B cell (primary cell): Measurements from ENCODE around the gene CD44. TPM values are rescaled to one million over a fixed set of nuclear protein-coding genes. Genes with fewer than 3 reads are reported as not detected.

Experiments
- ATAC-seq: fragments of 200-7000 bp; cut with Tn5 transposase; one replicate; pipeline ENCODE4 v1.10.0; 2021; ENCODE audit warnings: low read depth, mild to moderate bottlenecking, moderate number of reproducible peaks, moderate library complexity
- CTCF ChIA-PET: fragments of 350-600 bp; sonication (Branson Sonifier 250); formaldehyde crosslinking; loops from one replicate; lab custom pipeline; 2021; ENCODE audit warnings: antibody characterized with exemption, inconsistent platforms; lab: Charles Lee
- POLR2A ChIA-PET: fragments of 350-600 bp; sonication (Branson Sonifier 250); formaldehyde crosslinking; loops from one replicate; lab custom pipeline; 2021; ENCODE audit warnings: antibody characterized with exemption; lab: Charles Lee
- DNase-seq: peaks from one replicate; pipeline ENCODE4 v3.0.0; 2013
- H2AFZ ChIP-seq: 2 replicates; pipeline ENCODE4 v1.6.1; 2012; ENCODE audit warnings: mild to moderate bottlenecking, low read depth, low read length; ENCODE audit not compliant: insufficient read depth, poor library complexity, severe bottlenecking
- H3K27ac ChIP-seq, 2 donors: 1 replicate in 1 of 2; 2 replicates in 1 of 2; pipeline ENCODE4 v1.5.1; 2012 to 2013; ENCODE audit warnings: low read length in 2 of 2, mild to moderate bottlenecking in 2 of 2, moderate library complexity in 1 of 2
- H3K27me3 ChIP-seq, 4 experiments: fragments of 200-600 bp in 1 of 4; sonication (generic) in 1 of 4; replicated peaks in 1 of 4; 1 replicate in 2 of 4; 2 replicates in 2 of 4; pipeline versions ENCODE4 v1.6.1 to v1.7.0; 2013 to 2016; ENCODE audit warnings: low read length in 3 of 4, mild to moderate bottlenecking in 2 of 4, mixed read lengths in 1 of 4, moderate library complexity in 1 of 4; ENCODE audit not compliant: insufficient read depth in 4 of 4, control insufficient read depth in 3 of 4; ENCODE audit errors: control extremely low read depth in 1 of 4
- H3K36me3 ChIP-seq, 2 experiments: replicated peaks in 1 of 2; 1 replicate in 1 of 2; 2 replicates in 1 of 2; pipeline versions ENCODE4 v1.6.1 to v1.7.1; 2013; ENCODE audit warnings: low read length in 1 of 2; ENCODE audit not compliant: insufficient read depth in 2 of 2, control insufficient read depth in 1 of 2; ENCODE audit errors: control extremely low read depth in 1 of 2, extremely low read depth in 1 of 2
- H3K4me1 ChIP-seq, 2 donors: fragments of 200-600 bp in 1 of 2; sonication (generic) in 1 of 2; 1 replicate in 1 of 2; 2 replicates in 1 of 2; pipeline versions ENCODE4 v1.5.1 to v1.6.1; 2013 to 2017; ENCODE audit warnings: low read length in 2 of 2; ENCODE audit not compliant: control insufficient read depth in 2 of 2, insufficient read depth in 2 of 2
- H3K4me2 ChIP-seq: replicated peaks from 2 replicates; pipeline ENCODE3; 2012; ENCODE audit warnings: mild to moderate bottlenecking, low read depth, low read length; ENCODE audit not compliant: poor library complexity, severe bottlenecking
- H3K4me3 ChIP-seq, 5 experiments: fragments of 200-600 bp in 1 of 5; sonication (generic) in 1 of 5; 1 replicate in 3 of 5; 2 replicates in 2 of 5; pipeline versions ENCODE4 v1.5.1 to v1.7.0; 2011 to 2016; ENCODE audit warnings: low read length in 4 of 5, mild to moderate bottlenecking in 4 of 5, low read depth in 2 of 5, control low read depth in 1 of 5, moderate library complexity in 1 of 5; ENCODE audit not compliant: insufficient read depth in 1 of 5; ENCODE audit errors: control extremely low read depth in 1 of 5, extremely low read depth in 1 of 5
- H3K79me2 ChIP-seq: fragments of 200-600 bp; sonication (generic); one replicate; pipeline ENCODE4 v1.6.0; 2016; ENCODE audit warnings: low read length; ENCODE audit not compliant: control insufficient read depth, insufficient read depth
- H3K9ac ChIP-seq: fragments of 200-600 bp; sonication (generic); 2 replicates; pipeline ENCODE4 v1.6.1; 2017; ENCODE audit warnings: mild to moderate bottlenecking, low read length, moderate library complexity
- H3K9me3 ChIP-seq, 3 donors: one replicate each; pipeline versions ENCODE4 v1.6.1 to v1.7.1; 2013; ENCODE audit warnings: low read length in 2 of 3; ENCODE audit not compliant: control insufficient read depth in 2 of 3, insufficient read depth in 1 of 3; ENCODE audit errors: control extremely low read depth in 1 of 3
- H4K20me1 ChIP-seq: 2 replicates; pipeline ENCODE4 v1.6.0; 2012; ENCODE audit warnings: mild to moderate bottlenecking, low read length; ENCODE audit not compliant: insufficient read depth, control insufficient read depth, poor library complexity, severe bottlenecking
- H3K27ac Mint-ChIP-seq: one replicate; pipeline ENCODE4 v1.8.0; 2021; ENCODE audit warnings: mixed read lengths
- H3K27me3 Mint-ChIP-seq: one replicate; pipeline ENCODE4 v1.8.0; 2021; ENCODE audit warnings: mixed read lengths
- H3K4me1 Mint-ChIP-seq: one replicate; pipeline ENCODE4 v1.8.0; 2021; ENCODE audit warnings: mixed read lengths
- H3K4me3 Mint-ChIP-seq: one replicate; pipeline ENCODE4 v1.8.0; 2021; ENCODE audit warnings: mixed read lengths
- H3K9me3 Mint-ChIP-seq: one replicate; pipeline ENCODE4 v1.8.0; 2022; ENCODE audit warnings: mixed read lengths; ENCODE audit not compliant: insufficient read depth
- EZH2 ChIP-seq: IDR thresholded peaks from 2 replicates; pipeline ENCODE4 v1.6.1; 2012; ENCODE audit warnings: borderline replicate concordance, low read depth, mild to moderate bottlenecking, moderate library complexity, low read length; ENCODE audit not compliant: insufficient read depth, poor library complexity, severe bottlenecking
- WGBS: methylation state at CpG from one replicate; pipeline ENCODE4 v1.1.5; 2013; ENCODE audit warnings: missing lambda C conversion rate; ENCODE audit not compliant: insufficient coverage; 5-methylcytosine and 5-hydroxymethylcytosine counted together
- intact Hi-C: fragments of 100-400 bp; cut with micrococcal nuclease; formaldehyde crosslinking; loops from one replicate; pipeline ENCODE4 v1.10.0; 2022
- polyA plus RNA-seq: library from polyadenylated mRNA; depleted of rRNA; stranded (reverse); fragments of >200 nt; gene quantifications from 2 replicates; pipeline ENCODE4 v1.2.3, GENCODE V29; 2012
- total RNA-seq, 2 donors: library from RNA; stranded (reverse); fragments of 120-200 nt in 1 of 2; gene quantifications; 1 replicate in 1 of 2; 2 replicates in 1 of 2; pipeline versions ENCODE4 v1.2.3 to v1.2.4, GENCODE V29; 2013 to 2022
- TF ChIP-seq, protein P1 (sequence below): fragments of 200-600 bp; IDR thresholded peaks from one replicate; pipeline ENCODE4 v1.8.0; 2022; ENCODE audit warnings: antibody characterized with exemption, mild to moderate bottlenecking

Gene CD44
- total and polyA plus RNA-seq, 2 donors (not counting 1 experiment from before 2014, with no cell fraction given), result 261 to 896 TPM

DNA sequence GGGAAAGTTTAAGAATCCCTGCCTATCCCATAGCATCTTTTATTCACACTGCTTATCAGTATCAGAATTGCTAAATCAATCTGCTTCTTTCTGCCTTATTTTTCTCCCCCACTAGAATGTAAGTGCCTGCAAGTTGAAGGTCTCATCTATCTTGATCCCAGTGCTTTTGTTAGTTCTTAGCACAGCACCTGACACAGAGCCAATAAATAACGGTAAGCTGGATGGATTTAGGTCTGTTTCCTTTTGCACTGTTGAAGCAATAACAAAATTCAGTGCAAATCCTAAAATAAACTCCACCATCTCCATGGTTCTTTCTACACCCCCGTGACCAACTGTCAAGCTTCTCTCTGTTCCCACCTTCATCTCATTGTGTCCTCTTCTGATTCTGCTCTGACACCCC is 36.7 kb upstream of the CD44 start:
- no peaks in the 10 kb centered on the region for H4K20me1 ChIP-seq
- WGBS, result 75% methylated on average over 2 of the region's 2 CpGs
- no peaks in the 10 kb centered on the region for H3K27me3 ChIP-seq
- H3K4me3 ChIP-seq, result no peak overlapping the region
- Mint-ChIP-seq H3K27me3 (no peaks in the 10 kb centered on the region), H3K4me1 (peaks cover 28% of the 10 kb centered on the region), H3K4me3 (no peak overlapping the region), H3K9me3 (no peaks in the 10 kb centered on the region), H3K27ac (no peak overlapping the region)
- H3K79me2 ChIP-seq, result no peaks in the 10 kb centered on the region
- no peaks in the 10 kb centered on the region for H3K36me3 ChIP-seq
- no peaks in the 10 kb centered on the region for H3K9me3 ChIP-seq
- H3K4me2 ChIP-seq, result no peak overlapping the region
- POLR2A ChIA-PET, result no interaction called here
- no peak overlapping the region for H3K27ac ChIP-seq
- no peak overlapping the region for H3K9ac ChIP-seq
- peaks cover 19 to 22% of the 10 kb centered on the region in 2 donors for H3K4me1 ChIP-seq
- ATAC-seq, result no peak
- intact Hi-C loops, result no loop called here
- CTCF ChIA-PET, result interaction anchor here (0.8 to 1.8 kb wide), 2 partner anchors 11 to 43 kb away, joined by 3 to 5 read pairs; no protein-coding TSS in a partner anchor
- no peak for DNase-seq
- no peak for TF ChIP-seq EZH2
- no peak overlapping the region for H2AFZ ChIP-seq

DNA sequence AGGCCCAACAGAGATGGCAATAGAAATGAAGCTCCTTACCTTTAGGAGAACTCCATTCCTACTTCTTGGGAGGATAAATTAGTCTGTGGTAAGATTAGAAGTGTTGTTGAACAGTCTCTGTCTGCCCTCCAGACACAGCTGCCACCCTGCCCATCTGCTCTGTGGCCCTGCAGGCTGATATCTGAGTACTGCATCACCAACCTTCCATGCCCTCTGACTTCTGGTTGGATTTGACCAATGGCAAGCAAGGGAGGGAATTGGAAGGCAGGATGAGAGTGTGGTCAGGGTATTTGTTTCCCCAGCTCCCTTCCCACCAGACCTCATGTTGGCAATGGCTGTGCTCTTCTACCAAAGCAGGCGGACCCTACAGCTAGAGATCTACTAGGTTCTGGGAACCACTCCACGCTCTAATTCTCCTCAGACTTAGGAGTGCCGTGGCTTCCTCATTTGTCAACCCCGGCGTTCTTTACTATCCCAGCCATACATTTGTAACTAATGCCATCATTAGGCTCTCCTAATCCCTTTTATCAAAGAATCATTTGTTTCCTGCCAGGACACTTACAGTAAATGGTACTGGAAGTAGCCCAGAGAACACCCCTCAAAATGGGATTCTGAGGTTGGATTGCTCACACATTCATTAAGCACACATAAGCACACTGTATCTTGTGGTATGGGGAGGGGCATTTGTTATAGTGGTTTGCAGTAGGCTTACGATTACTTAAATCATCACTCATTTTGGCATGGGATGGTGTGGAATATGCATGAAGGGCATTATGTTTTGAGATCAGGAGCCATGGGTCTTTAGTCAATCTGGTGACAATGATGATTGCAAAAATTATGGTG is 35.4 kb upstream of the CD44 start:
- H3K27me3 Mint-ChIP-seq, result no peaks in the 10 kb centered on the region
- WGBS, result 82% methylated on average over 4 of the region's 6 CpGs
- DNase-seq, result no peak
- Histone ChIP-seq H3K9me3 (no peaks in the 10 kb centered on the region), H3K4me2 (no peak overlapping the region), H3K9ac (no peak overlapping the region), H3K4me1 (peaks cover 32 to 35% of the 10 kb centered on the region in 2 donors), H3K27me3 (no peaks in the 10 kb centered on the region), H4K20me1 (no peaks in the 10 kb centered on the region), H3K79me2 (no peaks in the 10 kb centered on the region), H3K36me3 (no peaks in the 10 kb centered on the region), H2AFZ (no peak overlapping the region), H3K27ac (no peak overlapping the region), H3K4me3 (no peak overlapping the region)
- ChIA-PET POLR2A (no interaction called here), CTCF (interaction anchor here (0.9 kb wide), 1 partner anchor 15 kb away, joined by 3 read pairs; no protein-coding TSS in a partner anchor)
- intact Hi-C loops, result no loop called here
- no peak for TF ChIP-seq EZH2
- TF ChIP-seq, protein P1, sequence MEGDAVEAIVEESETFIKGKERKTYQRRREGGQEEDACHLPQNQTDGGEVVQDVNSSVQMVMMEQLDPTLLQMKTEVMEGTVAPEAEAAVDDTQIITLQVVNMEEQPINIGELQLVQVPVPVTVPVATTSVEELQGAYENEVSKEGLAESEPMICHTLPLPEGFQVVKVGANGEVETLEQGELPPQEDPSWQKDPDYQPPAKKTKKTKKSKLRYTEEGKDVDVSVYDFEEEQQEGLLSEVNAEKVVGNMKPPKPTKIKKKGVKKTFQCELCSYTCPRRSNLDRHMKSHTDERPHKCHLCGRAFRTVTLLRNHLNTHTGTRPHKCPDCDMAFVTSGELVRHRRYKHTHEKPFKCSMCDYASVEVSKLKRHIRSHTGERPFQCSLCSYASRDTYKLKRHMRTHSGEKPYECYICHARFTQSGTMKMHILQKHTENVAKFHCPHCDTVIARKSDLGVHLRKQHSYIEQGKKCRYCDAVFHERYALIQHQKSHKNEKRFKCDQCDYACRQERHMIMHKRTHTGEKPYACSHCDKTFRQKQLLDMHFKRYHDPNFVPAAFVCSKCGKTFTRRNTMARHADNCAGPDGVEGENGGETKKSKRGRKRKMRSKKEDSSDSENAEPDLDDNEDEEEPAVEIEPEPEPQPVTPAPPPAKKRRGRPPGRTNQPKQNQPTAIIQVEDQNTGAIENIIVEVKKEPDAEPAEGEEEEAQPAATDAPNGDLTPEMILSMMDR, result no peak
- H3K4me3 Mint-ChIP-seq, result no peak overlapping the region
- H3K9me3 Mint-ChIP-seq, result no peaks in the 10 kb centered on the region
- no peak overlapping the region for H3K27ac Mint-ChIP-seq
- ATAC-seq, result no peak
- peaks cover 41% of the 10 kb centered on the region for H3K4me1 Mint-ChIP-seq
